ENCODE data around the gene FOXP1.

DNA sequence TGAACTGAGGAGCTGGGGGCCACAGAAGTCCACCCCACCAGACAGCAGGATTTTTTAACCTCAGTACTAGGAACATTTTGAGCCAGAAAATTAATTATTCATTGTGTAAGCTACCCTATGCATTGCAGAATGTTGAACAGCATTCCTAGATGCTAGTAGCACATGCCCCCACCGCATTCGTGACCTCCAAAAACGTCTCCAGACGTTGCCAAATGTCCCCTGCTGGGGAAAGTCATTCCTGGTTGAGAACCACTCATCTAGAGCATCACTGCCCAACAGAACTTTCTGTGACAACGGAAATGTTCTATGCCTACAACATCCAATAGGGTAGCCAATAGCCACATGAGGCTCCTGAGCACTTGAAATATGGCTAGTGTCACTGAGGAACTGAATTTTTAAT, 333.5 kb downstream of the FOXP1 start:
- TF ChIP-seq, protein P1, sequence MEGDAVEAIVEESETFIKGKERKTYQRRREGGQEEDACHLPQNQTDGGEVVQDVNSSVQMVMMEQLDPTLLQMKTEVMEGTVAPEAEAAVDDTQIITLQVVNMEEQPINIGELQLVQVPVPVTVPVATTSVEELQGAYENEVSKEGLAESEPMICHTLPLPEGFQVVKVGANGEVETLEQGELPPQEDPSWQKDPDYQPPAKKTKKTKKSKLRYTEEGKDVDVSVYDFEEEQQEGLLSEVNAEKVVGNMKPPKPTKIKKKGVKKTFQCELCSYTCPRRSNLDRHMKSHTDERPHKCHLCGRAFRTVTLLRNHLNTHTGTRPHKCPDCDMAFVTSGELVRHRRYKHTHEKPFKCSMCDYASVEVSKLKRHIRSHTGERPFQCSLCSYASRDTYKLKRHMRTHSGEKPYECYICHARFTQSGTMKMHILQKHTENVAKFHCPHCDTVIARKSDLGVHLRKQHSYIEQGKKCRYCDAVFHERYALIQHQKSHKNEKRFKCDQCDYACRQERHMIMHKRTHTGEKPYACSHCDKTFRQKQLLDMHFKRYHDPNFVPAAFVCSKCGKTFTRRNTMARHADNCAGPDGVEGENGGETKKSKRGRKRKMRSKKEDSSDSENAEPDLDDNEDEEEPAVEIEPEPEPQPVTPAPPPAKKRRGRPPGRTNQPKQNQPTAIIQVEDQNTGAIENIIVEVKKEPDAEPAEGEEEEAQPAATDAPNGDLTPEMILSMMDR (IDR thresholded peaks at IDR 0.05) = no peak
- TF ChIP-seq POLR2A (IDR thresholded peaks at IDR 0.05) (no peak), EP300 (IDR thresholded peaks at IDR 0.05) (no peak)
